GM13977 (cell line): ENCODE results near the gene ATPAF1.
A peak's percentile ranks its signal among the peaks of the same experiment; 100 is the strongest.

Experiments used
- DNase-seq: peaks from one replicate; pipeline ENCODE4 v3.0.0; 2012; ENCODE audit warnings: low spot score
- CTCF ChIP-seq: IDR thresholded peaks from 2 replicates; pipeline ENCODE4 v1.5.1; 2012; ENCODE audit warnings: mild to moderate bottlenecking, control low read depth; ENCODE audit not compliant: insufficient read depth; ENCODE audit errors: extremely low read depth, missing control alignments
- in situ Hi-C: fragments of 300-500 bp; cut with MboI; formaldehyde crosslinking; loops from one replicate; pipeline ENCODE4 v1.12.0; 2022; ENCODE audit warnings: low sequenced_read_pairs, low pct_unique_long_range_greater_than_20kb, mixed read lengths, inconsistent platforms; ENCODE audit not compliant: unreplicated experiment

The ATPAF1 gene

GRCh38 chr1:46681333-46682034 is 13.3 kb upstream of the ATPAF1 start:
- in situ Hi-C loops = no loop called here
- DNase-seq = no peak
- no peak for TF ChIP-seq CTCF

DNA sequence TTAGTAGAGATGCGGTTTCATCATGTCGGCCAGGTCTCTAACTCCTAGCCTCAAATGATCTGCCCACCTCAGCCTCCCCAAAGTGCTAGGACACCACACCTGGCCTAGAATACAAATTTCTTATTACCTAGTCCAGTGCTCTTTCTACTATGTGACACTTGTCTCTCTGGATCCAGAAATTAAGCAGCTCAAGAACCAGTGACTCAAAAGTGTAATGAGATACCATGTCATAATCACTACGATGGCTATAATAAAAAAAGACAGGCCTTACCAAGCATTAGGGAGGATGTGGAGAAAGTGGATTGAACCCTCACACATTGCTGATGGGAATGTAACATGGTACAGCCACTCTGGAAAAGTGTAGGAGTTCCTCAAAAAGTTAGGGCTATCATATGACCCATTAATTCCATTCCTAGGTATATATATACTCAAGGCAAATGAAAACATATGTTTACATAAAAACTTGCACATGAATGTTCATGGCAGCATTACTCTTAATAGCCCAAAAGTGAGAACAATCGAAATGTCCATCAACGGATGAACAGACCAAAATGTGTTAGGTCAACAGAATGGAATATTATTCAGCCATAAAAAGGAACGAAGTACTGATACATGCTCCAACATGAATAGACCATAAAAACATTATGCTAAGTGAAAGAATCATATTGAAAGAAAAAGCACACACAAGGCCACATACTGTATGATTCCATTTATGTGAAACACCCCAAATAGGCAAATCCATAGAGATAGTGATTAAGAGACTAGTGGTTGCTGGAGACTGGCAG is 11.8 kb upstream of the ATPAF1 start:
- TF ChIP-seq CTCF = no peak
- in situ Hi-C loops = no loop called here
- DNase-seq = no peak

DNA sequence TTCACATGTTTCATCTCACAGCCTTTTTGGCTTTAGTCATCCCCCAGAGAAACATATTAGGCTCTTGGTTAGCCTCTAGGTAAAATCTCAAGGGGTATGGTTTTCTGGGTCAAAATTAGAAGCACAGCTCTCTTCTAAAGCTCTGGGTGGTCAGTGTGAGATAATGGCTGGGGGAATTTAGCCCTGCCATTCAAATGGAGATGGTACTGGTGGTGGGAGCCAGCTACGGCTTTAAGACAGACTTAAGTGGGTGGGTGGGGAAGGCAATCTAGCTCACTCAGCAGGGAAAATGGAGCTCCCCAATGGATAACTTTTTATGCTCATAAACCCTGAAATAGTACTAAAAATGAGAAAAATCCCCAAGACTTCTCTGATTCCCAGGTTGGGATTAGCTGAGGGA is 9.2 kb upstream of the ATPAF1 start:
- no peak for TF ChIP-seq CTCF
- DNase-seq = no peak
- in situ Hi-C loops = no loop called here

GRCh38 chr1:46676531-46676930 is 8.4 kb upstream of the ATPAF1 start:
- TF ChIP-seq CTCF = no peak
- in situ Hi-C loops = no loop called here
- no peak for DNase-seq

GRCh38 chr1:46675549-46676314 is 7.6 kb upstream of the ATPAF1 start:
- peak; percentile 38 for DNase-seq
- in situ Hi-C loops = no loop called here
- TF ChIP-seq CTCF = no peak

GRCh38 chr1:46673749-46674182 is 5.6 kb upstream of the ATPAF1 start:
- no peak for TF ChIP-seq CTCF
- no peak for DNase-seq
- in situ Hi-C loops = no loop called here
